ENCODE measurements around the gene ELK4.
A peak's percentile ranks its signal among the peaks of the same experiment; 100 is the strongest.

Gene ELK4, protein sequence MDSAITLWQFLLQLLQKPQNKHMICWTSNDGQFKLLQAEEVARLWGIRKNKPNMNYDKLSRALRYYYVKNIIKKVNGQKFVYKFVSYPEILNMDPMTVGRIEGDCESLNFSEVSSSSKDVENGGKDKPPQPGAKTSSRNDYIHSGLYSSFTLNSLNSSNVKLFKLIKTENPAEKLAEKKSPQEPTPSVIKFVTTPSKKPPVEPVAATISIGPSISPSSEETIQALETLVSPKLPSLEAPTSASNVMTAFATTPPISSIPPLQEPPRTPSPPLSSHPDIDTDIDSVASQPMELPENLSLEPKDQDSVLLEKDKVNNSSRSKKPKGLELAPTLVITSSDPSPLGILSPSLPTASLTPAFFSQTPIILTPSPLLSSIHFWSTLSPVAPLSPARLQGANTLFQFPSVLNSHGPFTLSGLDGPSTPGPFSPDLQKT

GRCh38 chr1:205631768-205632668 is at the start of gene ELK4:
TSS of gene ELK4 (minus strand) at chr1:205632011. CDS start at chr1:205623882, 8,129 bp downstream.
- peak; percentile 99 to 100 for DNase-seq (ENCODE audit: low read depth in 2 of 2)

DNA sequence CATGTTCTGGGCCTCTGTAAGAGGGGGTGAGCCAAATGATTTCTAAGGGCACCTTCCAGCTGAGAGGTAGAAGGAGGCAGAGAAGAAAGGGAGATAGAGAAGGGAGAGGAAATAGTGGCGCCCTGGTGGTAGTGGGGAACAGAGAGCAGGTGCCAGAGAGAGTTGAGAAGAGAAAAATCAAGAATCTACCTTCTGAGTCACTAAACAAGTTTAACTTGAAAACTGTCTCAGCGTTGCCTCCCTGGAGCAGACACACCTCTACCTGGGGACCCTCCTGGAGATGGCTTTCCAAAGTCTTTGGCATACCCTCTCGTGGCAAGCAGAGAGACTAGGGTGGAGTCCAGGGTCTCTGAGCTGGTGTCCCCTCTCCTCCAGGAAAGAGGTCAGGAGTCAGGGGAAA is 49.6 kb upstream of the ELK4 start:
- no peak for DNase-seq (ENCODE audit: low read depth in 2 of 2)

GRCh38 chr1:205680073-205680851 is 48.5 kb upstream of the ELK4 start, which contains the start of gene SLC45A3:
TSS of gene SLC45A3 (minus strand) at chr1:205680509. CDS start at chr1:205664656, 15,853 bp downstream.
- DNase-seq (ENCODE audit: low read depth in 2 of 2), result peak; percentile 17 to 50

- no peak for DNase-seq (ENCODE audit: low read depth in 2 of 2)
These were observed 46.7 kb upstream of the ELK4 start for GRCh38 chr1:205678286-205679111.

- no peak for DNase-seq (ENCODE audit: low read depth in 2 of 2)
These were observed 45.4 kb upstream of the ELK4 start for GRCh38 chr1:205677167-205677566.

DNA sequence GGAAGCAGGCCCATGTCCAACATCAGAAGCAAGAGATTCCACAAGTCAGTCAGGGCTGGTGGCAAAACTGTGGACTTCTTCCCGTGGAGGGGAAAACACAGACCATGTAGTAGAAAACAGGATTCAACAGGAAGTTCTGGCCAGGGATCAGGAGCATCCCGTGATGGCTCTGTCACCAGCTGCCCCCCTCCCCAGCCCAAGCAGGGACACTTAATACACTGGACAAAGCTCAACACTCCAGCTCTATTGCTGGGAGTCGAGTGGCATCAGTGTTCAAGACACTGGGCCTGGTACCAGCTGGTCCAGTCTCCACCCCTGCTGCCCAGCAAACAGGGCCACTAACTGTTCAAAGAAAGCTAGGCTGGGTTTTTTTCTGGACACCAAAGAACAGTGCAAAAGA is 44.8 kb upstream of the ELK4 start:
- DNase-seq (ENCODE audit: low read depth in 2 of 2), result no peak

- DNase-seq (ENCODE audit: low read depth in 2 of 2), result no peak
These were observed 44.2 kb upstream of the ELK4 start for GRCh38 chr1:205676002-205676401.

- DNase-seq (ENCODE audit: low read depth in 2 of 2), result no peak
These were observed 43.4 kb upstream of the ELK4 start for GRCh38 chr1:205675247-205675646.

GRCh38 chr1:205672970-205673369 is 41.2 kb upstream of the ELK4 start:
- DNase-seq (ENCODE audit: low read depth in 2 of 2), result no peak

DNA sequence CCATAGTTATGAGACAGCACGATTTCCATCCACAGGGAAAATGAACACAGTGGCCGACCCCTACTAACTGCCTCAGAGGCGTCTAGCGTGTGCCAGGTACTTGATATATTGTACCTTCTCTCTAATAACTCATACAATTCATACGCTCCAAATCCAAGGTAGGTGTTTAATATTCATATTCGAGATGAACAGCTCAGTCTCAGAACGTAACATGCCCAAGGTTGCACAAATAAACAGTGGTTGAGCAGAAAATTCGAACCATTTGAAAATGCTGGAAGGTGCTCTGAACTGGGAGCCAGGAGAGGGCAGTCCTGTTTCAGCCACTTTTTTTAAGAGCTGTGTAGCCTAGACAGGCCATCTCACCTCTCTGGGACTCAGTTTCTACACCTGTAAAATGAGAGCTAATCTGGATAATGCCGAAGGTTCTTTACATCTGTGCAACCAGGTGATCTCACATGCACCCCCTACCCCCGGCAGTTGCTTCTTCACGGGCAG is 40.6 kb upstream of the ELK4 start:
- DNase-seq (ENCODE audit: low read depth in 2 of 2), result no peak

DNA sequence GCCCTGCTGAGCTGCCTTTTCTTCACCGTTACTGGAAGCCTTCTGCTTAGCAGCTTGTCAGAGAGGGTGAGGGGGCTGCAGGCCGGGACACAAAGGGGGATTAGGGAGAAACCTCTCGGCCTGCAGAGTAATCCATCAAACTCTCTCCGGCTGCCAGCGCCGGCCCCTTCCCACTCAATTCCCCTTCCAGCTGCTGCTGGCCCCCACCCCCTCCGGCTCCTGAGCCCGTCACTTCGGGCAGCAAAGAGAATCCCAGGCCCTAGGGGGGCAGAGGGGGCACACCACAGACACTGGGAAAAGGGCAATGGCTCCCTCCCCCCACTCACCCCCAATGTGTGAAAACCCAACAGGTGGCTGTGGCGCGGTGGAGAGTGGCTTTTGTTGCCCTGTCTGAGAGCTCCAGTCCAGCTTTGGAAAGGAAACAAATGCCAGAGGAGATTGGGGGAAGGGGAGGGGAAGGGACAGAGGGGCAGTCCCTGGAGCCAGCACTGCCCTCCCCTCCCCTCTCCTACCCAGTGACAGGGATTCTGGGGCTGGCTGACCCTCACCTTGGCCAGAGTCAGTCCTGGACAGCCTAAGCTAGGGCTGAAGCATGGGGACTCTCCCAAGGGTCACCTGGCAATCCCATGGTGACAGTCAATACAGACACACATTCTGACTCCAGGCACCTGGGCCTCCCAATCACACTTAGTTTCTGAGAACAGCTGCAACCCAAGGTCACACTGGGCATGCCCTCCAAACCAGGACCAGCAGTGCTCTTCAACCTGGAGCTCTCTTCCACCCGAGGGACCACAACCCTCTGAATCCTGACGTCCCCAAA is 39.0 kb upstream of the ELK4 start:
- no peak for DNase-seq (ENCODE audit: low read depth in 2 of 2)

GRCh38 chr1:205670150-205670446 is 38.3 kb upstream of the ELK4 start:
- no peak for DNase-seq (ENCODE audit: low read depth in 2 of 2)

- no peak for DNase-seq (ENCODE audit: low read depth in 2 of 2)
These were observed 37.7 kb upstream of the ELK4 start for GRCh38 chr1:205669341-205670149.

DNA sequence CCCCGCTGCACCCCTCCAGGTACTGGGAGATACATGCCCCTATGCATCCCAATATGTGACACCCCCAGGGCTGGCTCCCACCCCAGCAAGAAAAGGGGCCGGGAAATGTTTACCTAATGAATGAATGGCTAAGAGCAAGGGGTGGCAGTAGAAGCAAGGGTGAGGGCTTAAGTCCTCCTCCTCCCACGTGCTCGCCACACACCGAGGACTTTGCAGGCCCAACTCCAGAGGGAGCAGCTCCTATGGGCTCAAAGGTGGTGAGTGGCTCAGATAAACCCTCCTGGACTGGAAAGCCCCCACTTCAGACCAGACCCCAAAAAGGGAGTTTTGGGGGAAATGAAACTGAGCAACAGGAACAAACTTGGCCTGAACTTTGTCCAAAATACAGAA is 37.1 kb upstream of the ELK4 start:
- no peak for DNase-seq (ENCODE audit: low read depth in 2 of 2)

GRCh38 chr1:205667909-205668643 is 36.3 kb upstream of the ELK4 start:
- DNase-seq (ENCODE audit: low read depth in 2 of 2), result no peak

DNA sequence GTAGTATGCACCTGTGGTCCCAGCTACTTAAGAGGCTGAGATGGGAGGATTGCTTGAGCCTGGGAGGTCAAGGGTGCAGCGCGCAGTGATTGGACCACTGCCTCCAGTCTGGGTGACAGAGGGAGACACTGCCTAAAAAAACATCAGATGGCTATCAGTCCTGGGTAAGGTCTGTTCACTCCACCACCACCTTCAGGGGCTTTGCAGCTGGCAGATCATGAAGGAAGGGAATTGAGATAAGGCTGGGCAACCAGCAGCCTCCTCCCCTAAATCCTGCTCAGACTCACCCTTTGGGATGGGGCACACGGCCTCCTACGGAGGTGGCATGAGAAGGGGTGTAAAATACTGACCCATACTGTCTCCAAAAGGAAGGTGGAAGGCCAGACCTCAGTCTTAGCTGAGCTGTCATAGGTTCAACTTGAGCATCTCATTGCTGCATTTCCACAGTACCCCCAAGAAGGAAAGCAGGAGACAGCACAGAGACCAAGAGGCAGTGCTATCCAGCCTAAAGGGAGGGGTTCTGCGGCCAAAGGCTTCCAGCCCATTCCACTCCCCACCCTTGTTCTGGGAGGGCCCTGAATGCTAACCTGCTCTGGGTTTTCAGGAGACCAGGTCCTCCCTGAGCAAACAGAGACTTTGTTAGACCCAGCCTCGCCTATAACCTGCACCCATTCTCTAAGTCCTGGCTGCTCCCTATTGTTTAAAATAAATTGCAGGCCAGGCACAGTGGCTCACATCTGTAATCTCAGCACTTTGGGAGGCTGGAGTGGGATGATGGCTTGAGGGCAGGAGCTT is 34.8 kb upstream of the ELK4 start:
- DNase-seq (ENCODE audit: low read depth in 2 of 2), result no peak

DNA sequence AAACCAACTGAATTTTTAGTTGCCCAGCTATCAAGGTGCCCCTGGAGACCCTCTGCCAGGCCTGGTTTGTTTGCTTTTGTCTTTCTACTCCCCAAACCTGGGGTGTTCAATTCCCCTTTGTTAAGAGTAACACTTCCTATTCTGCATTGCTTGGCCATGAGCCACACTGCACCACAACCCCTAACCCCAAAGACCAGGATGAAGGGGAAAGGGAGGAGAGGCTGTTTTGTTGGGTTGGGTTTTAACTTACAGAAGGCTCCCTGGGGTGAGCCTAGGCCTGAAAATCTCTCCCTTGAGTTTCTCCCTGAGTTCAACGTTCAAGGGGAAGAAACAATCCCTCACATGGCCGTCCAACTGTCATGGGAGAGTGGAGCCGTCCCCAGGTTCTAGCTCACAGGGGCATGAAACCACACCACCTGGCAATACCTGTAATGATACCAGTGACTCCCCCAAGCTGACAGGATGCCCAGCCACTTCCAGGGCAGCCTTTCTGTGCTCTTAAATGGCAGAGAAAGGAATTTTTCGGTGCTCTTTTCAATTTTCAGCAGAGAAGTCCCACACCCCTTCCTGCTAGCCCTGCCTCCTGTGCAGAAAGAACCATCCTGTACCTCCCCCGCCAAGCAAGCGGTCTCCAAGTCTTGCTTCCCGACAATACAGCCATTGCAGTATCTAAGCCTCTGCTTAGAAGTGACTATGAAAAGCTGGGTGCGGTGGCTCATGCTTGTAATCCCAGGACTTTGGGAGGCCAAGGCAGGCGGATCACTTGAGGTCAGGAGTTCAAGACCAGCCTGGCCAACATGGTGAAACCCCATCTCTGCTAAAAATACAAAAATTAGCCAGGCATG is 33.6 kb upstream of the ELK4 start:
- DNase-seq (ENCODE audit: low read depth in 2 of 2), result no peak
